Stomach (tissue), 4 donors: ENCODE results near the gene NECTIN1.

ENCODE experiments used
- EP300 ChIP-seq: sonication (generic); formaldehyde crosslinking; IDR thresholded peaks from one replicate; pipeline ENCODE4 v1.6.1; 2017; ENCODE audit warnings: antibody characterized with exemption
- POLR2A ChIP-seq, 4 donors: fragments of 450-650 bp; IDR thresholded peaks; one replicate each; pipeline ENCODE4 v1.6.1; 2016; ENCODE audit warnings: antibody characterized with exemption in 4 of 4, control low read depth in 2 of 4, mild to moderate bottlenecking in 1 of 4, moderate library complexity in 1 of 4
- TF ChIP-seq, protein P1 (sequence below), 7 experiments: fragments of 450-650 bp in 4 of 7; fragments of 200-600 bp in 3 of 7; sonication (generic) in 3 of 7; IDR thresholded peaks; one replicate each; pipeline ENCODE4 v1.5.1; 2016 to 2019; ENCODE audit warnings: antibody characterized with exemption in 7 of 7, control low read depth in 2 of 7, mild to moderate bottlenecking in 1 of 7

DNA sequence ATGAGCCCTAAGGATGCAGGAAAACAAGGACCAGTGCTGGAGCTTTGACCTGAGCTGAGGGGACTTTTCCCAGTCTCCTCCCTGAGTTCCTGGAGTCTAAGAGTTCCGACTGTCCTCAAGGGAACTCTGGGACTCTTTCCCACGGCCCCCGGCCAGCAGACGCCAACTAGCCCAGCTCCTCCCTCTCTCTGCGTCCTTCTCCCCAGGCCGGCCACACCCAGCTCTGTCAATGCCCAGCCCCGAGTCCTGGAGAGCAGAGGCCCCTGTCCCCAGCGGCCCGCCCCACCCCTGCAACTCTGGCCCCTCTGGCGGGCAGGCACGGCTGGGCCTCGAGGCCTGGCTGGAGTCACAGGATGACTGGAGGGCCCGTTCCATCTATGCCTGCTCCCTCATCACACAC is 29.8 kb downstream of the NECTIN1 start:
- TF ChIP-seq, protein P1, sequence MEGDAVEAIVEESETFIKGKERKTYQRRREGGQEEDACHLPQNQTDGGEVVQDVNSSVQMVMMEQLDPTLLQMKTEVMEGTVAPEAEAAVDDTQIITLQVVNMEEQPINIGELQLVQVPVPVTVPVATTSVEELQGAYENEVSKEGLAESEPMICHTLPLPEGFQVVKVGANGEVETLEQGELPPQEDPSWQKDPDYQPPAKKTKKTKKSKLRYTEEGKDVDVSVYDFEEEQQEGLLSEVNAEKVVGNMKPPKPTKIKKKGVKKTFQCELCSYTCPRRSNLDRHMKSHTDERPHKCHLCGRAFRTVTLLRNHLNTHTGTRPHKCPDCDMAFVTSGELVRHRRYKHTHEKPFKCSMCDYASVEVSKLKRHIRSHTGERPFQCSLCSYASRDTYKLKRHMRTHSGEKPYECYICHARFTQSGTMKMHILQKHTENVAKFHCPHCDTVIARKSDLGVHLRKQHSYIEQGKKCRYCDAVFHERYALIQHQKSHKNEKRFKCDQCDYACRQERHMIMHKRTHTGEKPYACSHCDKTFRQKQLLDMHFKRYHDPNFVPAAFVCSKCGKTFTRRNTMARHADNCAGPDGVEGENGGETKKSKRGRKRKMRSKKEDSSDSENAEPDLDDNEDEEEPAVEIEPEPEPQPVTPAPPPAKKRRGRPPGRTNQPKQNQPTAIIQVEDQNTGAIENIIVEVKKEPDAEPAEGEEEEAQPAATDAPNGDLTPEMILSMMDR (IDR thresholded peaks at IDR 0.05): no peak
- TF ChIP-seq POLR2A (IDR thresholded peaks at IDR 0.05) (no peak), EP300 (no peak)
